HEK293T (cell line): ENCODE results near the gene SNX1.

Experiments used
- ARNT ChIP-seq: fragments of 450-650 bp; IDR thresholded peaks from 2 replicates; pipeline ENCODE4 v1.6.1; 2017; ENCODE audit warnings: mild to moderate bottlenecking
- BHLHE40 ChIP-seq: fragments of 450-650 bp; IDR thresholded peaks from 2 replicates; pipeline ENCODE4 v1.6.1; 2016; ENCODE audit warnings: mild to moderate bottlenecking, moderate library complexity, borderline replicate concordance
- ELF4 ChIP-seq: fragments of 450-650 bp; IDR thresholded peaks from 2 replicates; pipeline ENCODE4 v1.6.1; 2017; ENCODE audit warnings: antibody characterized with exemption
- FOXA1 ChIP-seq: fragments of 450-650 bp; IDR thresholded peaks from 2 replicates; pipeline ENCODE4 v1.6.1; 2016; ENCODE audit warnings: mild to moderate bottlenecking
- FOXK2 ChIP-seq: fragments of 450-650 bp; IDR thresholded peaks from 2 replicates; pipeline ENCODE4 v1.6.1; 2016; ENCODE audit warnings: mild to moderate bottlenecking
- FOXM1 ChIP-seq: fragments of 450-650 bp; IDR thresholded peaks from 2 replicates; pipeline ENCODE4 v1.6.1; 2017; ENCODE audit warnings: mild to moderate bottlenecking, borderline replicate concordance
- HDGF ChIP-seq: fragments of 450-650 bp; IDR thresholded peaks from 2 replicates; pipeline ENCODE4 v1.6.1; 2017; ENCODE audit warnings: antibody characterized with exemption, borderline replicate concordance
- L3MBTL2 ChIP-seq: fragments of 450-650 bp; conservative IDR thresholded peaks from 2 replicates; pipeline ENCODE4 v1.6.1; 2016; ENCODE audit warnings: mild to moderate bottlenecking
- LEF1 ChIP-seq: fragments of 450-650 bp; IDR thresholded peaks from 2 replicates; pipeline ENCODE4 v1.6.1; 2017; ENCODE audit warnings: mild to moderate bottlenecking, borderline replicate concordance
- SP1 ChIP-seq: fragments of 450-650 bp; IDR thresholded peaks from 2 replicates; pipeline ENCODE4 v1.6.1; 2017
- SUZ12 ChIP-seq: fragments of 450-650 bp; IDR thresholded peaks from 2 replicates; pipeline ENCODE4 v1.6.1; 2016; ENCODE audit warnings: mild to moderate bottlenecking
- TARDBP ChIP-seq: fragments of 450-650 bp; IDR thresholded peaks from 2 replicates; pipeline ENCODE4 v1.6.1; 2016

DNA sequence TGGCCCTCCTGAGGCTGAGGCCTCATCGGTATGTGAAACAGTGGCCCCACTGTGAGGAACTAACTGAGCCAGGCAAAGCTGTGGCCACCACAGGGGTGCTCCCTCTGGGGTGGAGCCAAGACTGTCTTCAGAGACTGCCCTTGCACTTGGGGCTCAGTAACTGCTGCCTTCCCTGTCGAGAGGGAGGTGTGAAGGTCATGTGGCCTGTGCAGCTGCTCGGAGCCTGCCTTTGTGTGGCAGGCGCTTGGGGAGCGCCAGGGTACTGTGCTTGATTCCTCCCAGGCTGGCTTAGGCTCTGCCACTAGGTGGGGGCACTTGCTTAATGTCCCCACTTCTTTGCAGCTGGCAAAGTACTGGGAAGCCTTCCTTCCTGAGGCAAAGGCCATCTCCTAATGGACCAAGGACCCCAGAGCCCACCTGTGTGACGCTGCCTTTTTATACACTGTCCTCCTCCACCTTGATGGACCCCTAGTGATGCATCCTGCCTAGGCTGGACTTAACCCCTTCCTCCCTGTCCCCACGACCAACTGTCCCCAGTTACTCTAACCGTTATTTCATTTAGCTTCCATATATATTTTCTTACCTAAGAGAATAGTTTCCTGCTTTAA lies 41.5 kb downstream of the SNX1 start:
- TF ChIP-seq FOXM1, result no peak
- TF ChIP-seq SP1, result no peak
- no peak for TF ChIP-seq ELF4
- TF ChIP-seq FOXA1, result no peak
- TF ChIP-seq L3MBTL2, result no peak
- no peak for TF ChIP-seq LEF1
- no peak for TF ChIP-seq BHLHE40
- TF ChIP-seq SUZ12, result no peak
- TF ChIP-seq HDGF, result no peak
- no peak for TF ChIP-seq FOXK2
- TF ChIP-seq ARNT, result no peak
- TF ChIP-seq TARDBP, result no peak
